Left forelimb (tissue), 1 donor: ENCODE data around the gene DLD.
"Not testable (repeated sequence)": the region's sequence is repeated elsewhere in the genome, so short reads cannot be mapped to it uniquely, and the experiment has no call there.

Experiments
- DNase-seq: peaks from one replicate; pipeline ENCODE4 v3.0.0-alpha.2; 2018; ENCODE audit warnings: low spot score

The DLD gene

DNA sequence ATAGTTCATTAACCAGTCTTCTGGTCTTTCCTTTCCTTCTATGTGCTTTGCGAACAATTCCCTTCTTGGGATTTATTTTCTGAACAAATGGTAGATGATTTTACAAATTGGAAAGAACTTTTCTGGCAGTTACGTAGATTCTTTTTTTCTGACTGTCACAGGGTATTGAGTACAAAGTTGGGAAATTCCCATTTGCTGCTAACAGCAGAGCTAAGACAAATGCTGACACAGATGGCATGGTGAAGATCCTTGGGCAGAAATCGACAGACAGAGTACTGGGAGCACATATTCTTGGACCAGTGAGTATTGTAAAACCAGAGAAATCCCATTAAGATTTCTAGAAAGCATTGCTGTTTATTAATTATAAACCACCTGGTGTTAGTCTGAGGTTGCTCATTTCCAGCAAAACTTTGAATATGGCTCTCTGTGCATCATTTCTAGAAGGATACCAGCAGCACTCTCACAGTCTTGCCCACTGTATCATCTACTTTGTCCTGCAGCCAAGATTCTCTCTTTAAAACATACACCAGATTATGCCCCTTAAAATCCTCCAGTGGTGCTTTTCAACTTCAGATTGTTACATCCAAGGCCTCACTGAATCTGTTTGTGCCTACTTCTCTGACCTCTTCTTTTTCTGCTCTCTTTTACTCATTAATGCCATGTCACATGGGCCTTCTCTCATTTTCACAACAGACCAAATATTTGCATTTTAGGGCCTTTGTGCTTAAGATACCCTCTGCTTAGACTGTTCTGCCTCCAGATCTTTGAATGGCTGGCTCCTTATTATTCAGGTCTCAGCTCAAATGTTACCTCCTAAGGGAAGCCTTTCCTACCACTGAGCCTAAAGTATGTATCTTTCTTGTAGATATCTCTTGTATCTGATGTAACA lies 27.0 kb downstream of the DLD start:
- no peak for DNase-seq

DNA sequence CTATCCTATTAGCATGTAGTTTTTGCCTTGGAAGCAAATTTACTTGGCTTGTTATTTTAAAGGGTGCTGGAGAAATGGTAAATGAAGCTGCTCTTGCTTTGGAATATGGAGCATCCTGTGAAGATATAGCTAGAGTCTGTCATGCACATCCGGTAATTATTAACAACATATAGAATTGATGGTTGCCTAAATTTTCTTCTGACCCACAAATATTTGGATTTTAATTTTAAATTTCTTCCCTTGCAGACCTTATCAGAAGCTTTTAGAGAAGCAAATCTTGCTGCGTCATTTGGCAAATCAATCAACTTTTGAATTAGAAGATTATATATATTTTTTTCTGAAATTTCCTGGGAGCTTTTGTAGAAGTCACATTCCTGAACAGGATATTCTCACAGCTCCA lies 28.0 kb downstream of the DLD start:
- DNase-seq: no peak

DNA sequence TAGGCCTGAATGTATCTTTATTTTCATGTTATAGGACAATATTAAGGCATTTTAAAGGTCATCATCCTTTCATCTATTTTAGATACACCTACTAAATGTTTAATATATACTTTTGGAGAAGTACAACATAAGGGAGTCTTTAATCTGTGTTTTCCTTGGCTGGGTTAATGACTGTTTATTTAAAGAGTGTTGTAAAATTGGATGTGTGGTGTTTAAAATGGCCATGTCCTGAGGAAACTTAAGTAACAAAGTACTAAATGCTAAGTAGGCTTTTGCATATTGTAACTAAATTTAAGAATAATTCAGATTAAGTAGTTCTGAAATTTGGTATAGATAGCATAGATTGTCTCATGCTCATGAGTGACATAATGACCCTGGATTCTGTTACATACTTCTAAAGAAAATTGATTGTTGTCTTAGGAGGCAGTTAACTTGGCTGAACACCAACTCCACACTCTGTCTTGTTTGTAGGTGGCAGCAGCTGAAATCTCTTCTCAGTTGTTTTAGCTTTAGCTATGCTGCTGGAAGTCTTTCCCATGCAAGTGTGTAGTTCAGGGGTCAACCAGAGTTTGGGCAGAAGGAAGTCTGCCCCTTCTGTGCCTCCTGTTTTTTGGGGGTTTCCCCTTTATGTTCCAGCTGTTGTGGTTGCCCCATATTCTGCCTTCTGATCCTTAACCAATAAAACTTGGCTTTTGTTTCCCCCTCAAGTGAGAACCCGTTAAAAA lies 29.2 kb downstream of the DLD start:
- DNase-seq: no peak

DNA sequence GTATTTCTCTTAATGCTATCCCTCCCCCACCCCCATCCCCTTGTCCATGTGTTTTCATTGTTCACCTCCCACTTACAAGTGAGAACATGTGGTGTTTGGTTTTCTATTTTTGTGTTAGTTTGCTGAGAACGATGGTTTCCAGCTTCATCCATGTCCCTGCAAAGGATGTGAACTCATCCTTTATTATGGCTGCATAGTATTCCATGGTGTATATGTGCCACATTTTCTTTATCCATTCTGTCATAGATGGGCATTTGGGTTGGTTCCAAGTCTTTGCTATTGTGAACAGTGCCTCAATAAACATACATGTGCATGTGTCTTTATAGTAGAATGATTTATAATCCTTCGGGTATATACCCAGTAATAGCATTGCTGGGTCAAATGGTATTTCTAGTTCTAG lies 30.8 kb downstream of the DLD start:
- DNase-seq: not testable (repeated sequence)

DNA sequence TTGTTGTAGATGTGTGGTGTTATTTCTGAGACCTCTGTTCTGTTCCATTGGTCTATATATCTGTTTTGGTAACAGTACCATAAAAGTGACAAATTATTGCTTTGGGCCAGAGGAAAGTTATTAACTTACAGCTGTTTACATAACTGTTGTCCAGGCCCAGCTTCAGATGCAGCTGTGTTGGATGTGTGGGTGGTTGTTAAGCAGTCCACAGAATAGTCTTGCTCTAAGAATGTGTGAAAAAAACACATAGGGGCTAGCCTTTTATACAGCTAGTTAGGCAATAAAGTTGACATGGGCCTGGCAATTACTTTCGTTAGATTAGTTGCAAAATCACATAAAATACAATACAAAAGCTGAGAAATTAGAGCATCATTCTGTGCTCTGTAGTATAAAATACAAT lies 31.9 kb downstream of the DLD start:
- DNase-seq: no peak

DNA sequence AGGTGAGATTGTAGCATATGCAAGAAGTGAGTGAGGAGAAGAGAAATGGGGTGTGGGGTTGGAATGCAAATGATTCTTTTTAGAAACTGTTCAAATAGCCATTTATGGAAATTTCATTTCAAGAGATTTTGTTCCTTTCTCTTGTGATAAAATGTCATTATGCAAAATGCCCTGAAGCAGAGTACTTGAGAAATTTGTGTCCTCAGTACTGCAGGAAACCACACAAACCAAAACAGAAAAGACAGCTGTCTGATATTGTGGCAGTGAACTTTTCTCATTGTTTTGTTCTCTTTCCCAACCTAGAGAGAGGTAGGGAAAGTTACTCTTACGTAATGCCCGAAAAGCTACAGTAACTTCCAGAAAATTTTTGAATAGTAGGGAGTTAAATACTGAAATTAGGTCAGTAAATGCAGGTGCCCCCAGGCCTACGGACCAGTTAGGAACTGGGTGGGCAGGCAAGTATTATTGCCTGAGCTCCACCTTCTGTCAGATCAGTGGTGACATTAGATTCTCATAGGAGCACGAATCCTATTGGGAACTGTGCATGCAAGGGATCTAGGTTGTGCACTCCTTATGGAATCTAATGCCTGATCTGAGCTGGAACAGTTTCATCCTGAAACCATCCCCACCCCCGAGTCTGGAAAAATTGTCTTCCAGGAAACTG lies 34.0 kb downstream of the DLD start:
- no peak for DNase-seq

DNA sequence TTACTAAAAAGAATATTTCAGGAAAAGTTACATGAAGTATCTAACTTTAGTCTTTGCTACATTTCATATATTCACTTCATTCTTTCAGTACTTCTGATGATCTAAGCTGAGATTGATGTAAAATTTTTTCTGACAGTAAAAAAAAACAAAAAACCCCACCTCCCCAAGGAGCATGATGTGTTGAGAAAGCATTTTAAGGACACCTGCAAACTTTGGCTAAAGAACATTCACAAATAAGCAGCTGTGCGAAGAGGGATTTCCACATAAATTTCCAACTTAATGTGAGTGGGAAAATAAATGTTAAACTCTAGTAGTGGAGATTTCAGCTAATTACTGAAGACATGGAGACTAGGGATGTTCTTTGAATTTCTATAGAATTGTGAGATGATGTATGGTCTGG lies 35.5 kb downstream of the DLD start:
- no peak for DNase-seq

DNA sequence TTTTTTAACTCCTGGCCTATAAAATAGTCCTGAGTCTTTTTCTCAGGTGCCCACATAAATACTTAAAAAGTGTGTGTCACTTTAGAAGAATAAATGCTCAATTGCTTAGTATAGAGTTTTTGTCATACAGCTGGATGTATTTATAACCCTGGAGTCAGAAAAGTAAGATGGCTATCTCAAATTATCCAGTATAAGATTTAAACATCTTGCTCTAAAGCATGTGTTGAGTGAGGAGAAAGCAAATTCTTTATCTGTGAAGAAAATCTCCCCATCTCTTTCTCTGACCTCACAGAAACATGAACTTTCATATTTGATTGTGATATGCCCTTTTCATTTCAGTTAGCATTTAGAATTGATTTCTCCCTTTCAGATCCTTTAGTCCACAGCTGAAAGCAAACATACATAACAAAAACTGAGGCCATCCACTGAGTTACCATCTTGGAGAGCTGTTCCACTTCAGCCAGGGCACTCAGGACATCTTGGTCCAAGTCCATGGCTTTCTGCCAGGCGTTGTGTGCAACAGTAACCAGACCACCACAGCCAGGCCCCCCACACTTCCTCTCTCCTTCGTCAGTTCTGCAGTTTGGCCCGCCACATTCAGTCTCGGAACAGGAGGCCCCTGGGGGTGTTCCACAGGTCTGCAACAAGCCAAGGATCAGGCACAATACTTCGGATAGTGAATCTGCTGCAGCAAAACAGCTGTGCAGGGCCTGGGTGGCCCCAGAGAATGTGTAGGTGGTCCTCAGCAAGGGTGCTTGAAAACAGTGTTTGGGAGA lies 40.9 kb downstream of the DLD start:
- DNase-seq: no peak

DNA sequence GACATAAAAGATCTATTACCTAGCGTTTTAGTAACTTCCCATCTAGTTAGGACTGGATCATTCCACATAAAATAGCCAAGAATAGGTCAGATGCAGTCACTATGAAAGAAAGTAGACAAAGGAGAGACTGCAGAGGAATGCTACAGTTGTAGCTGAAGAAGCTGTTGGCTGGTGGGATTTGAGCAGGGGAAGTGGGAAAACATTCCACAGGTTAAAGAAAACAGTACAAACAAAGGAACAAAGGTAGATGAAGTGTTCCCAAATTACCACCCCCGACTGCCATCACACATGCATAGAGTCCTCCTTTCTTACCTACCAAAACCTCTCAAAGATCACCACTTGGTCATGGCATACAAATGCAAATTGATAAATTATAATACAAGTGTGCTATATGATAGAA lies 41.8 kb downstream of the DLD start:
- no peak for DNase-seq

DNA sequence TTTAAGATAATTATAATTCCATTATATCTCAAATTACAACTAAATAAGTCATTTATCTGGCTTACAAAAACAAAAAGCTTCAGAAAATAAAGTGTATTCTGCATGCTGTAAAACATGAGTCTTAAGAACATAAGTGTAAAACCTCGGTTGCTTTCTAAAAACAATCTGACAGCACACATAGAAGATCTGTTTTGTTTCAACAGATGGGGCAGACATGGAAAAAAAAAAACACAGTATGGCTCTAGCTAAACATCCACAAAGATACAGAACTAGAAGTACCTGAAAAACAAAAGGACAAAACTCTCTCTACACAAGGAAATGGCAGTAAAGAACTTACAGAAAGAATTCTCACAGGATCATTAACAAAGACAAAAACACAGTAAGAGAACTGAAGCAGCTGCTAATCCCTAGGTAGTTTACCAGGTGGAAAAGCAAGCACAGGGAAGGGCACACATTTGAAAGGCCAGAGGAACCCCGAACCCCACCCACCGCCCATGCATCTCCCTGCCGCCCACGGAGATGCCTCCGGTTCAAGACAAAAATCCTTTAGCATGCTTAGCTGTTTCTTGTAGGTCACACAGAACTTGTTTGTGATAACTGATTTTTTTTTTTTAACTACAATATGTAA lies 42.5 kb downstream of the DLD start:
- no peak for DNase-seq

DNA sequence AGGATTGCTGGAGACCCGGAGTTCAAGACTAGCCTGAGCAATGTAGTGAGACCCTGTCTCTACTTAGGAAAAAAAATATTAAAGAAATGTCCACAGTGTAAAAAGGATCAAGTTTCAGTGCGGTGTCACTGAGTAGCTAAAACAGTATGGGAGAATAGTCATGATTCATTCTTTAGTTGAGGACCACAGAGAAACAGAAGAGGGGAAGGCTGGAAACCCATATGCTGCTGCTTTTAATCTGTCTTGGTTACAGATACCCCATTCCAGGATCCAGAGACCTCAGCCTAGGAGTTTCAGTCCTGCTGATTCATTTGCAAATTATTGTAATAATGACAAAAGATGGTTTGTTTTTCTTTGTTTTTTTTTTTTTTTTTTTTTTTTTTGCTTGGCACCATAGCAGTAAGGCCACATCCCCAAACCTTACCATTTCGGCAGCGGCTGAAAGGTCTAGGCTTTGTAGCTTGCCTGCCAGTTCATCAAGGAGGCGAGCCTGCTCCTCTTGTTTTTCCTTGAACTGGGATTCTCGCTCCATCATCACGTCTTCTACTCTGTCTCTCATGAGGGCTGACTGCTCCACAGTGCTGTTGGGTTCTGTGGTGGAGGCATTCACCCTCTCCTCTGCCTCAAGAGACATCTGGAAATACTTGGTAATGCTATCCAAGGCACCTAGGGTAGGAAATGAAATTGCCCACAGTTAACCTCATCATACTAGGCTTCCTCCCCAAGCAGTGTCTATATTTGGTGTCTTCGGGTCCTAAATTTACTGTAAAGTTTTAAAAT lies 44.2 kb downstream of the DLD start:
- DNase-seq: no peak

DNA sequence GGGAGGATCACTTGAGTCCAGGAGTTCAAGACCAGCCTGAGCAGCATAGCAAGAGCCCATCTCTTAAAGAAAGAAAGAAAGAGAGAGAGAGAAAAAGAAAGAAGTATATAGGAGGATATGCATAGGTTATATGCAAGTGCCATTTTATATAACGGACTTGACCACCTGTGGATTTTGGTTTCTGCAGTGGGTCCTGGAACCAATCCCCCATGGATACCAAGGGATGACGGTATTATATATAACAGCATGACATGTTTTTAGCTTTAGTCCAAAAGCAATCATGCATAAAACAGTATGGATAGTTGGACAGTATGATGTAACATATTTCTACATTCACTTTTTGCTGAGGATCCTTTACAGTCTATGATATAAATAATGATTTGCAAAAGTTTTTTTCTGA lies 45.3 kb downstream of the DLD start:
- no peak for DNase-seq

DNA sequence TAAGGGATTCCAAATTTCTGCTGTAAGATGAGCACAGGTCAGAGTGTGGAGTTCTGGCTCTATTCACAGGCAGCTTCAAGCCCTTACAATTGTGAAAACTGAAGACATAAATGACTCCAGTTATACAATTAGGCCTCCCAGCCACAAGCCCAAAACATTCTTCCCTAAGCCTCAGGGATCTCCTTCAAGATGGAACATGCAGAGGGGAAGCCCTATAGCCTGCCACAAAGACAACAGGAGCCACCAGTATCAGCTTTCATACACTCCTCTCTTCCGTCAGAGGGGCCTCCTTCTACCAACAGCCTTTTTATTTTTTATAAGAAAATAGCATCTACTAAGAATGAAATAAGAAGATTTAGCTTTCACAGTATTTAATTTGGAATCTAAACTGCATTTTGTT lies 46.5 kb downstream of the DLD start:
- no peak for DNase-seq

DNA sequence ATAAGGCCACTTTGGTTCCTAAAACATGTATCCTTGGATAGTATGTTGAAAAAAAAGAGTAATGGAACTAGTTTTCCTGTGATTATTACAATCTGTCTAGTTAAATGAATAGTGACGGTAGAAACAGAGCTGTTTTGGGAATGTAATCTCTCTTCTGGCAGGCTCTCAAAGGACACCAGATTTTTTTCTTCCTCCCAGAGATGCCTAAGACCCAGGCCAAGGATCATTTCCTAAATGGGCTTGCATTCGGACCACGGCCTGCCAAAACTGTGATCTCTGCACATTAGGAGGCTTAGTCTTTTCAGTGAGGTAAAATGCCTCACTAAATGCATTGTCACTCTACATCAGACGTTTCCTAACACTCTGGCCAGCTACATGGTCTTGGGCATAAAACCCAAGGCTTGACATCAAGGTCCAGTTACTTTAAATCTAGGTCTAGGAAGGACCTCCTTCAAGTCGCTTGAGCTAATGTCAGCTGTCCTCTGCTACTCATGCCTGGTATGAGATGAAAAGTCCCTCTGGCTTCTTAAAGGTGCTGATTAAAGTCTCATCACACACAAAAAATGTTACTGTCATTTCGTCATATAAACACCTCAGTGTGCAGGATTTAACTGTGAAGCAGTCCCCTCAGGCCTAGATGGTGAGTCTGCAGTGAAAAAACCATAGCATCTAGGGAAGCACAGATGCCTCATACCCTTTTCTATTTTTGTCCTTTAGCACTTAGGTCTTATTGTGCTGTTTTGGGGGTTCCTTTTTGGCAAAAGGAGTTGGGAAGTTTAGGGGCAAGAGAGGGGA lies 47.7 kb downstream of the DLD start:
- DNase-seq: no peak

DNA sequence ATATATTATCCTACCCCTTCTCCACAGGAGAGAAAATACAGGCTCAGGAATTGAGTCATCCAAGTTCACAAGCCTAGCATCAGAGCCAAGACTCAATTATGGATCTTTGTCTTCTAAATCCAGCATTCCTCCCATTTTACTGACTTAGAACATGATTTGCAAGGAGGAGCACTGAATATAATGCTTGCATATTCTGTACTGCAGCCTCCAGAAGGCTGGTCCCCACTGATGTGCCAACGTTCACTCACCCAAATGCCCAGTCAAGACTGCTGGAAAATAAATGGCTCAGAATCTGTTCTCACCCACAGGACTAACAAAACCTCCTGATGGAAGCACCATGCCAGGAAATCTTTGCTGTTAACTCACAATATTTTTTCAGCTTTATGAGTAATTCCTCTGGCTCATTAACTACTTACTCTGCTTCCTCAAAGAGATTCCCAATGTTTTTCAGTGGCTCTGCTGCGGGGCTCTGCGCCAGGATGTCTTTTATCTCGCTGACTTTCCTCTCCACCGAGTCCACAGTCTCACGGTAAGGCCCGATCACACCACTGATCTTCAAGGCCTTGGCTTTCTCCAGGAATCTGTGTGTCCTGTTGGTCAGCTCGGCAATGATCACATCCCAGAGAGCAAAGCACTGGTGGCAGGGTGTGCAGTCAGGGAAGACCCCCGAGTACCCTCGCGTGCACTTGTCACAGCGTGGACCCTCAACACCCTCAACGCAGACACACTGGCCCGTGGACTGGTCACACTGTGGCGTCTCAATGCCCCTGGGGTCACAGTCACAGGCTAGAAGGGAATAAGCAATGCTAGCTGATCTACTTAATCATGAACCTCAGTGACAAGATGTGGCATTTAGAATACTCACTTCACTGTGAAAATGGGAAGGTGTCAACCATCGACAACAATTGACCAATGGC lies 48.8 kb downstream of the DLD start:
- no peak for DNase-seq

DNA sequence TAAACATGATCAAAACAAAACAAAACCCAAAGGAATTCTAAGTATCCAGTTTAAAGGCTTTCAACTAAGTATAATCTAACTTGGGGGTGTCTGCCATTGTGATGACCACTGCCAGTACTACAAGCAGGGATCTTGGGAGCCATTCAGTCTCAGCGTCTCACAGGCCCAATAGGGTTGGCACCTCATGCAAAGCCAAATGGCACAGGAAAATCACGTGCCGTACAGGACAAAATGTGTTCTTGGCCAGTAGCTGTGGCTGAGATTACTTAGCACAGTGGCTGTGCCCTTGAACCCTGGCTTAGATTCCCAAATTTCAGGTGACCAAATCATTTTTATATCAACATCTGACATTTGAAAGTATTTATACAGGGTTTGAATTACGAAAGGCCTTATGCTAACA lies 50.0 kb downstream of the DLD start:
- no peak for DNase-seq

DNA sequence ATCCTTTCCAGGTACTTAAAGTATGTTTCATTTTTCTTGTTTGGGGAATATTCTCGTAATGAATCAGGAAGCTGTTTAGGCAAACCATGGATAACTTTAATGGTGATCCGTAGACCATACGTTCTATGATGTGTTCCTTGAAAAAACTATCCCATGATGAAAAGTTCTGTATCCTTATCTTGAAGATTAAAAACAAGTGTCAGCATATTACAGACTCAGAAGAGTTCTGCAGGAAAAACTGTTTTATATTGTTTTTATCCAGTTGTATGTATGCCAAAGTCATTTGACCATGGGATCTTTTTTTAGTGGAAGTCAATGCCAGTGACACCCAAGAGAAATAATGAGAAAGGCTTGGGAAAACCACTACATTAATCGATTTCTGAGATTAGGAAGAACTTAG lies 52.0 kb downstream of the DLD start:
- DNase-seq: no peak

DNA sequence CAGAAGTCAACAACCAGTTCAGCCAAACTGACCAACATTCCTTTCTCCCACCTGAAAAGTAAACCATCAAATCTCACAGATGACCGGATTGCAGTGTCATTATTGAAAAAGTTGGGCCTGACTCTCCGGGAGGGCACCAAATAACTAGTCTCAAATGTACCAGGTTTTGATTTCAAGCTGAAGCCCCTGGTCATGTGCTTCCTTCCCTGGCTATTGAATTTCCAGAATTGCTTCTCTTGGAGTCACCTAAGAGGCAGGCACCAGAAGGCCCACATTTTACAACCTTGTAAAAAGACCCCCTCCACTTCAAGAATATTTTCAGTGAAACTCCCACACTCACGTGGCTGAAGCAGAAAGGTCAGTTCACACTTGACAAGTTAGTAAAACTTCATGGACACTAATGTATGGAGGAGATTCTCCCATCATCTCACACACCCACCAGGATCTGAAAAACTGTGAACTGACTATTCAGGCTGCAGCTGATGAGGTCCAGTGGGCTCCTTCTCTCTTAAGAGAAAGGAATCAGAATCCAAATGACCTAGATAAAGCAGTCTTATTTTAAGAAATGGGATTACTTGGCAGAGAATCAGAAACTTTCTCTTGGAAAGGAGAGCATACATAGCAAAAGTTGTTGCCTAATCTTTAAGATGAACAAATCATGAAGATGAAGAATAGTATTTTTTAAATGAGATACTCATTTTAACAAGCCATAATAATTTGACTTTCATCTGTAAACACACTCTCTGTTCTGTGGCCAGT lies 53.6 kb downstream of the DLD start:
- no peak for DNase-seq
